WTC11 (cell line): ENCODE data around the gene GNAI3.

Experiments
- FOXK1 ChIP-seq: sonication (generic); formaldehyde crosslinking; IDR thresholded peaks from 2 replicates; pipeline ENCODE4 v1.8.0; 2022; ENCODE audit warnings: mild to moderate bottlenecking, moderate library complexity, missing genetic modification reagents
- TEAD1 ChIP-seq: sonication (generic); formaldehyde crosslinking; IDR thresholded peaks from 2 replicates; pipeline ENCODE4 v1.8.0; 2022; ENCODE audit warnings: mild to moderate bottlenecking, missing genetic modification reagents
- TEAD4 ChIP-seq: sonication (generic); formaldehyde crosslinking; IDR thresholded peaks from 2 replicates; pipeline ENCODE4 v1.8.0; 2022; ENCODE audit warnings: mild to moderate bottlenecking, missing genetic modification reagents
- TF ChIP-seq, protein P1 (sequence below): sonication (generic); formaldehyde crosslinking; IDR thresholded peaks from 2 replicates; pipeline ENCODE4 v1.8.0; 2022; ENCODE audit warnings: mild to moderate bottlenecking, missing genetic modification reagents

DNA sequence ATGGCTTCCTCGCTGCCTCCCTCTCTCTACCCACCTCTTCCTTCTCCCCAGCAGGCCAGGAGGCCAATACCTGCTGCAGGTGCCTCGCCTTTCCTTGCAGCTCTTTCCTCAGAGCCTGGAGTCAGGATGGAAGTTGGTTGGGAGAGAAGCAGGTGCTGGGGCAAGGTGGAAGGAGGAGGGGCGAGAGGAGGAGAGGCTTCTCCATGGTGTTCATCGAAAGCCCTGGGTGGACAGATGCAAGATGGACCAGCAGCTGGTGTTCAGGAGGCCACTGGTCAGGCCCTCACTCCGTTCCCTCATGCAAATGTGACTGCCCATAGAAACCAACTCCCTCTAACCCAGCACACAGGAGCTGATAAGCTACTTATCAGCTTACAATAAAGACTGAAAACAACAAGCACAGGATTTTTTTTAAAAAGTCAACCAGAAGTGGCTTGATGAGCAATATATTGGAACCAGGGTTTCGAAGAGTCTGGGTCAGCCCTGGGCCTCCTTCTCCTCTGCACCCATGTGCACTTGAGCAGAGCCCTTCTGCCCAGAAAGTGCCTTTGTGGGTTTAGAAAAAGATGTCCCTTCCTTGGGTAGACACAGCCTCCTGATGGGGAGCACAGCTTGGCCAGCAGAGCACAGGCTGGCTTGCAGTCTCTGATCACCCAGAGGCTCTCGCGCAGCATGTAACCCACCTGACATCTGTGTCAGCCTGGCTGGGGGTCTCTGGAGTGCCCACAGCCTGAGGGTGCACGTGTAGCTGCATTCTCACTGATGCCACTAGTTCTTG, 90.8 kb downstream of the GNAI3 start:
- TF ChIP-seq TEAD4 (CRISPR knock-in tag) (no peak), TEAD1 (CRISPR knock-in tag) (no peak), FOXK1 (CRISPR knock-in tag) (no peak)
- TF ChIP-seq, protein P1, sequence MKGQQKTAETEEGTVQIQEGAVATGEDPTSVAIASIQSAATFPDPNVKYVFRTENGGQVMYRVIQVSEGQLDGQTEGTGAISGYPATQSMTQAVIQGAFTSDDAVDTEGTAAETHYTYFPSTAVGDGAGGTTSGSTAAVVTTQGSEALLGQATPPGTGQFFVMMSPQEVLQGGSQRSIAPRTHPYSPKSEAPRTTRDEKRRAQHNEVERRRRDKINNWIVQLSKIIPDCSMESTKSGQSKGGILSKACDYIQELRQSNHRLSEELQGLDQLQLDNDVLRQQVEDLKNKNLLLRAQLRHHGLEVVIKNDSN (CRISPR knock-in tag) = no peak
